Germinal center (tissue), 1 donor: ENCODE measurements around the gene TENM3.
"Not testable (repeated sequence)": the region's sequence is repeated elsewhere in the genome, so short reads cannot be mapped to it uniquely, and the experiment has no call there.

Source experiments
- DNase-seq: peaks from one replicate; pipeline ENCODE4 v3.0.0; 2012; ENCODE audit warnings: mixed read lengths, low spot score

Gene TENM3

GRCh38 chr4:182243204-182243603, at the start of gene TENM3:
TSS of gene TENM3 (plus strand) at chr4:182243402. CDS start at chr4:182324021, 80,619 bp downstream.
- DNase-seq = not testable (repeated sequence)

- no peak for DNase-seq
Measured at GRCh38 chr4:182194091-182194824, 48.9 kb upstream of the TENM3 start.

GRCh38 chr4:182197611-182198010, 45.6 kb upstream of the TENM3 start:
- no peak for DNase-seq

DNA sequence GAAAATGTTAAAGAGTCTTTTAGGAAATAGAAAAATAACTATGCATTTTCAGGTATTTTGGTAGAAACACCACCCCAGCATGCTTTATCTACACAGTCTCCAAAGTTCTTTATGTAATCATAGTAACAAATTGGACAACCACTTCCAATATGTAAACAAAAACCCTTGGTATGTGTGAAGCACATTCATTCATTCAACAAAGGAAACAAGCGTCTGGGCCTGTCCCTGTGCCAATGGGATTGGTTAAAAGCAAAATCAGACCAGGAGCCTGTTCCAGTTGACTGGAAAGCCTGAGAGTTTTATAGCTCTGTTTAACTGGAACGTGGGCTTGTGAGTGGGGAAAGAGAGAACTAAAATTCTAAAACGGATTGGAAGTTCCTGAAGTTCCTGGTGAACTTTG, 41.3 kb upstream of the TENM3 start:
- DNase-seq = no peak

GRCh38 chr4:182202650-182203049, 40.6 kb upstream of the TENM3 start:
- DNase-seq = no peak

- DNase-seq = no peak
Measured at GRCh38 chr4:182203872-182204411, 39.3 kb upstream of the TENM3 start.

DNA sequence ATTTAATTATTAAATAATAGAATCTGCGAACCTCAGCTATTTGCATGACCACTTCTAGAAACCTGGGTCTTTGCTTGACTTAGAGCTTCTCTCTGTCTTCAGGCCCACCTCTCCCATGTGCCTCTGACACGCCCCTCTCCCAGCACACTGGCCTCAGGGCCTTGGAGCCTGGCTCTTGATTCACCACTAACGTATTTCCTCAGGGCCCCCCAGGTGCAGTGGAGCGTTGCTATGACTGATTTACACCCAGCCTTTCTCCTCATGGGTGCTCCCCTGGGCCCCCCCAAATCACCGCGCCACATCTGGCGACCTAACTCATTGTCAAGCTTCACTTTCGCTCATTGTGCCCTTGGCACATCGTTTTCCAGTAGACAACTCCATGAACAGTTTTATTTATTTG, 37.9 kb upstream of the TENM3 start:
- no peak for DNase-seq

DNA sequence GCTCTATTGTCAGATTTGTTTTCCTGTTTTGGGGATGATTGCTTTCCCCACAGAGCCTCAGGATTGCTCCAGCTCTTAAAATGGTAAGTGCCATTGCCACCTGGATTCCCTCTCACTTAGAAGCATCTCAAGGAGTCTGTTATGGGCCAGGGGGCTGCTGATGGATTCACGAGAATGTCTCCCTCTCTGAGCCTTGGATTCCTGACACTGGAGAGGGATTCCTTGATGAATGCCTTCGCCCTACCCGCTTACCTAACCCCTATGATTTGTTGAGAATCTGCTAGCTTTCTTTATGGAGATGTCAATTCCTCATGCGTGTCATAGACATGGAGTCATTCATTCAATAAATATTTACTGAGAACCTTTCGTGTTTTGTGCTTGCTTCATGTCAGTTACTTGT, 36.9 kb upstream of the TENM3 start:
- DNase-seq = no peak

DNA sequence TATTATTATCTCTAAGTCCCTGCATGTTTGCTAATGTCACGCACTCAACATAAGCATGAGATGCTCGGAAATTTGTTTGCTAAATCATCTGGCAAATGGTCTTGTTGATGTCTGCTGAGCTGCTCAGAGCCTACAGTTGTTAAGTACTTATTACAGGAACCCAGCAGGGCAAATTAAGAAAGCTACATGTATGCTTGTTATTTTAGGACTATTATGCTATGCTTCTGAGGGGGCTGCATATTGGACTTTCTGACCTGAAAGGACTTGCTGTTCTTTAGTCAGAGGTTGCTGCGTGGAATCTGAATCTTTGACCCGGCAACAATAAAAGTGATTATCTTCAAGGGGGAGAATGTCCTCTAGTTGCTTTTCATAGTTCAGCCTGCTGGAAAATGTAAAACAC, 36.3 kb upstream of the TENM3 start:
- no peak for DNase-seq

DNA sequence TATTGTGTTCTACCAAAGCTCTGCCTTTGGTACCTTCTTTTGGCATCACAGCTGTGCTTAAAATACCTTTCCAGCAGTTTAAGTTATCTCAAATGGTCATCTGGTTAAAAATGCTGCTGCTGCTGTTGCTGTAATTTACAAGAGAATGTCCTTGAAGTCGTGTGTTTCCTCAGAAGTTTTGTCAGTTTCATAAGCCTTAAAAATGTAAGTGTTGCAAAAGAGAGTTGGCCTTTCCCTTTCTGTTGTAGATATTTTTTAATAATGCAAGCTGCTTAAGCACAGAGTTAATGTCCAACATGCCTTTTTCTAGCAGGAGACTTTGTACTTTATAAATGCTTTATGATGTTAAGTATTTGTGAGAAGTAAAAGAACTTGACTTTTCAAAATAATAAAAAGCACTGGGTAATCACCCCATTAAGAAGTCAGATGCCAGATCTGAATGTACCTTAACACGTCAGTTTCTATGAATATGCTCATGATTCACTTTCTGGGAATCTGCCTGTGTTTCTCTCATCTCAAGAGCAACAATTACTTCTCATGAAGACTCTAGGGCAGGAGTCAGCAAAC, 35.3 kb upstream of the TENM3 start:
- no peak for DNase-seq

- no peak for DNase-seq
Measured at GRCh38 chr4:182208526-182209050, 34.6 kb upstream of the TENM3 start.

DNA sequence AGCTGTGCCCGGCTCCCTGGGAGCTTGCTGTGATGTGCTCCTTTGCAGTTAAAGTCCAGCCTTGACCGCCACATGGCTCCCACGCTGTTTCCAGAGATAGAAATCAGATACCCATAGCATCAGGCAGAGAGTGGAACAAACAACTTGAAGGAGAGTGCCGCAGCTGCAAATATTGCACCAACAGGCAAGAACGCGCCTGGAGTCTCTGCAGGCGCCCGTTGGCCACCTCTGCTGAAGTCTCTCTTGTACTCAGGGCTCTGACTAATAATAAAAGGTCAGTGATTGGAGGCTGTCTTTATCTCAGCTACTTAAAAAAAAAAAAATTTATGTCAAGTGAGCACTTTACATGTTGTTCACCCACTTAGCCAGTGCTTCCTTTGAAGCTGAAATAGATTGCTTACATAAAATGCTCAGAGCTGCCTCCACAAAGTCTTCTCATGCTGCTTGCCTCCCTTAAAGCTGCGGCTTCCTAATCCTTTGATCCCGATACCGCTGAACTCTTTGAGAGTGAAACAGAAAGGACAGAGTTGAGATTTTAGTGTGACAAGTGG, 30.9 kb upstream of the TENM3 start:
- no peak for DNase-seq

- DNase-seq = no peak
Measured at GRCh38 chr4:182213004-182213403, 30.2 kb upstream of the TENM3 start.

- no peak for DNase-seq
Measured at GRCh38 chr4:182215148-182215547, 28.1 kb upstream of the TENM3 start.

DNA sequence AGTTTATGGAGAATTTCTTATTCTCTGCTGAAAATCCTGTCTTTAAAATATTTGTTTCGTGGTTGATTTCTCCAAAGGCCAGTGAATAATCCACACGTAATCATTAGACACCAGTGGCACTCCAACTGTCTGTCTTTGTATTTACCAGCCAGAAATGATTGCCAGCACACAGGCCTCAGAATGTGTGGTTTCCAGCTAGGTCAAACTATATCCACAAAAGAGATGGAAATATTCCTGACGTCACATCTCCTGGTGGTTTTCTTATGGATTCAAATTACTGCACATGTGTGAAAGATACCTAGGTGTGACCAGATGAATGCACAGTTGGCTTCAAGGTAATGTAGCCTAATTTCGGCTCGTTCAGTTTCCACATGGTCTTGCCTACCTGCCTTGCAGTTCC, 27.2 kb upstream of the TENM3 start:
- DNase-seq = no peak

GRCh38 chr4:182219411-182220056, 23.7 kb upstream of the TENM3 start:
- no peak for DNase-seq

GRCh38 chr4:182221987-182222386, 21.2 kb upstream of the TENM3 start:
- DNase-seq = no peak

DNA sequence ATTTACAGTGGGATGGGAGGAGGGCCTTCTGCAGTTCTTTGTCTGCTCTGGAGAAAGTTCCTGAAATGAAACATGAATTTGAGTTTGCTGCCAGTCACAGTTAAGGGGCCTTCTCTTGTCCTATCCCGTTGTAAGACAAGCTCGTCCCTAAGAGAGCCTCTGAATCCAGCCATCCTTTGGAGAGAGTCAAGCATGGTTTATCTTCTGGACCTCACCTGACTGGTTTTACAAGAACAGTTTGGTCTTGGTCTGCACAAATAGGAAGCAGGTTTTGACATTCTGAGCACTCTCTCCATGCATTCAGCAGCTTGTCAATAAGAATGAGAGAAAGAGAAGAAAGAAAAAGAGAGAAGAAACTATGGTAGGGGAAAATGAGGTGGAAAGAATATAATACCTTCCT, 20.4 kb upstream of the TENM3 start:
- no peak for DNase-seq

DNA sequence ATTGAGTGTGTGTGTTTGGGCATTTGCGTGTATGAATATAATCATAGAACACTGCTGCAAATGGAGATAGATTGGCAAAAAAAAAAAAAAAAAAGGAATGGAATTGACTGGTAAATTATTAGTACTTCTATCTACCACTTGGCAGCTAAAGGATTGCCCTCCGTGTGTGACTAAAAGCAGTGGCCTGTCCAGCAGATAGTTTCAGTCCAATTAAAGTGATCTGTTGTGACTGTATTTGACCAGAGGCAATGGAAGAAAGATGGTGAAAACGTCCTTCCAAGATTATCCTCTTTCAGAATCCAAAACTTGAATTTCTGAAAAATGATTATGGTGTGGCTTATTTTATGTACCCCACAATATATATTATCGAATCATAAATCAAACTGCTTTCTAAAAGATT, 19.5 kb upstream of the TENM3 start:
- DNase-seq = no peak

DNA sequence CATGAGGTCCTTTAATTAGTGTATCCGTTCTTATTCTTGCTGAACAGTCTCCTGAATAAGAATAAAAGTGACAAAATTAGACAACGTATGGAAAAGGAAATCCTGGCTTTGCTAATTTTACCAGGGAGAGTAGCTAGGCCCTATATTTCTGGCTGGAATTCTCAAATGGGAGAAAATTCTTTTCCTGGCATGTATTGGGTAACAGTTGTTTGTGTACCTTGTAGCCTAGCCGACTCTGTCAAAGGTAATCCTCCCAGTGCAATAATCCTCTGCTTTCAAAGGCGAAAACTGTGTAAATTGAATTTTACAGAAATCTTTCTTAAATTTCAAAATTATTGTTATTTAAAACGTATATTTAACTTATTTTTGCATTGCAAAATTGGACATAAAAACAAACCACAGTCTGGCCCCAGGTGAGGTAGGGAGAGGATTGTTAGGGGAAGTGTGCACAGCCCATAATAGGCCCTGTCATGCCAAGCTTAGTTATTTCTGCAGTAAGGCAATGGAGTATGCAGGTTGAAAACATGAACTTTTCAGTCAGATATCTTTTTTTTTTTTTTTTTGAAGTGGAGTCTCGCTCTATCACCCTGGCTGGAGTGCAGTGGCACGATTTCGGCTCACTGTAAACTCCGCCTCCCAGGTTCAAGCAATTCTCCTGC, 18.9 kb upstream of the TENM3 start:
- DNase-seq = no peak

DNA sequence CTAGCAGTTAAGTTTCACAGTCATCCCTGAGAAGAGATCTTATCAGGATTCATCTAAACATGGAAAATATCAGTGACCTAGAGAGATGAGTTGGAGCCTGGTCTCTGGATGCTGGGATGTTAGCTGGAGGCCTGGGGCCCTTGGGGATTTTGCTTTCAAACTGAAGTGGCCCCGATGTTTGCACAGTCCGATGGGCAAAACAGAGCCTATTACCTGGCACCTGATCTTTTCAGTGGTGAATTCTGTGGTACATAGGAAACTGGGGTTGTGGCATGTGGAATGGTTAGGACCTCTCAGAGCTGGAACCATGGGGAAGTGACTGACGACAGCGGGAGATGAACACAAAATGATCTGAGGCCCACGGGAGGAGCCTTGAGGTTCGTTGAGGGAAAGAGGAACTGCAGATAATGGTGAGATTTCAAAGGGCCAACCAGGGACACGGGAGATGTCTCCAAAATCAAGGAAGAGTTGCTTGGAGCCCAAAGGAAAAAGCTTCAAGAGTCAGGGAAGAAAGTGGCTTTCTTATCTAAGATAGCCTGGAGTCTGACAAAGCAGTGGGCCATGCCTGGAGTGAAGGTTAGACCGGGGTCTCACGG, 17.8 kb upstream of the TENM3 start:
- DNase-seq = no peak

DNA sequence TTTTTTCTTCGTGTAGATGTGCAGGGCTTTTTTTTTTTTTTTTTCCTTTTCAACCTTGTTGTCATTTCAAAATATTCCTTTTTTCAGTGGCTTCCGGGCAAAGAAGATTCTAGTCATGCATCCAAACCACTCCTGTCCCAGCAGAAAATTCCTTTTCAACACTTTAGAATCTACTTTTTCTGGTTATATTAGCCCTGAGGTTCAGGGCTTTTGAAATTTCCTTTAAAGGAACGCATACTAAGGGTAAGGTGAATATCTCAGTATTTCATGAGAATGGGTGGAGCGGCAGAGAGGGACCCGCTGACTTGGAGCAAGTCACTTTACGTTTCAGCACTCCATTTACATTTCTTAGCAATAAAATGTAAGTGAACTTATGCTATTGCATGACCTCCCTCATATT, 15.6 kb upstream of the TENM3 start:
- DNase-seq = no peak
